Activated CD4-positive, alpha-beta T cell treated with anti-CD3 and anti-CD28 coated beads, Interleukin-2, amount 50 U/mL, for 16 hours (primary cell): ENCODE results near the gene CD48.
A peak's percentile ranks its signal among the peaks of the same experiment; 100 is the strongest.

Source experiments
- DNase-seq: peaks from one replicate; pipeline ENCODE4 v3.0.0-alpha.2; 2020

The CD48 gene

DNA sequence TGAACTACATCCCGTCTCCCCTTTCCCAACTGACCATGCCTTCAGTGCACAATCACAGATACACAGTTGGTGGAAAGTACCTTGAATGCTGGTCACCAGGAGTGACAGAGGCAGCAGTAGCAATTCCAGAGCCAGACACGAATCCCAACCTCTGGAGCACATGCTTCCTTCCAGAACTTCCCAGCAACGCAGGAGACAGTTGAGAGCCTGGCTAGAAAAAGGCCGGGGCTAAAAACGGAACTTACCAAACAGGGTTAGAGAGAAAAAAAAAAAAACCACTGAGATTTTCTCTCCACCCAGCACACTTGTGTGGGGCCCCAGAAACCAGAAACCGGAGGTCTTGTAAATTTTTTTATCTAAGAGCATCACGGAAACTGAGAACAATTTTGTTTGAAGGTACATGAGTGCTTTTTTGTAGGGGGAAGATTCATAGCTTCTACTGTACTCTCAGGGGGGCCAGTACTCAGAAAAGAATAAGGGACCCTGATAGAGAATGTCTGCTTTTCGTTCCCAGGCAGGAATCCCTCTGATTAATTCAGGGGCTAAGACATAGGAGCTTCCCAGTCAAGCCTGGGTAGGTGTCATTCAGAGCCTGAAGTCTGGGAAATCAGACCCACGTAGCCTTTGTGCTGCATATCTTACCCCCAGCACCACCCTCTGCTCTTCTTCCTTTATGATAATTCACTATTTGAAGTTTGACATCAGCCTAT lies at the start of gene CD48:
TSS of gene CD48 (minus strand) at position 221 of the 710 bp plus-strand sequence. CDS start at position 162, 59 bp downstream.
- peak; percentile 80 for DNase-seq

DNA sequence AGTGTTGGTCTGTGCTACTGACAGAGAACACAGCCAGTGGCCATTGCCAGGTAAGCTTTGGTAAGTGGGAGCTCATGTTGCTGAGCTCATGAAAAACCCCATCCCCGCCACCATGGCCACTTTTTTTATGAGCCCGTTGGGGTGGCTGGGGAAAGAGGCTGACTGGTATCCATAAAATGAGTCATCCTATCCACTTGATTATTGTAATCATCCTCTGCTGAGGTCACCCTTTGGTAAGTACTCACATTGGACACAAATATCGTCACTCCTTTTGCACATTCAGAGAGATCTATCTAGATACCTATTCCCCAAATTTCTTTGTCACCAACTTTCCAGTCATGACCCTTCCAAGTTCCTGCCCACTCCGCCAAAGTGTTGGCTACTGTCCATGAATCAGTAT lies 49.4 kb upstream of the CD48 start:
- no peak for DNase-seq

DNA sequence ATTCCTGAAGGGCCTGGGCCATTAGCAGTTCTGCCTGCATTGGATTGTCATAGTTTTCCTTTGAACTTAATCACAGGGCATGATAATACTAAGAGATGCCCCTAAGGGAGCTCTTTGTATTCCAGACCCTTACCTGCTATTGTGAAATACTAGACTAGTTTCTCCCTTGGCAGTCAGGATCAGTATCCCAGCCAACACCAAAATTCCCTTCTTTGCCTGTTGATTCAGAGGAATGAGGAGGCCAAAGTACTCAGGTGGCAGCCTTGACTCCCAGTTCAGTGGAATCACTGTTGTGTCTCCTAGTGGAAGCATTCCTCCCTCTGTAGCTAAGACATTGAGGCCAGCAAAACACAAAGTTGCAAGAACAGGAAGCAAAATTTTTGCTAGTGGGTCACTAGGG lies 48.1 kb upstream of the CD48 start:
- no peak for DNase-seq

DNA sequence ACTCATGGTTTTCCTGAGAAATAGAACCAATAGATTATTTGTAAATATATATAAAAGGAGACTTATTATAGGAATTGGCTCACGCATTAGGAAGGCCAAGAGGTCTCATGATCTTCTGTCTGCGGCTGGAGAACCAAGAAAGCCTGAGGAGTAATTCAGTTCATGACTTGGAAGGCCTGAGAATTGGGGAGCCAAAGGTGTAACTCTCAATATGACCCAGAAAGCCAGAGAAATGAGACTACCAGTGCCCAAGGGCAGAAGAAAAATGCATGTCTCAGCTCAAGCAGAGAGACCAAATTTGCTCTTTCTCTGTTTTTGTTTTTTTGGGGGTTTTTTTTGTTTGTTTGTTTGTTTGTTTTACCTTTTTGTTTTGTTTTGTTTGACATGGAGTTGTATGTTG lies 46.9 kb upstream of the CD48 start:
- peak; percentile 63 for DNase-seq

GRCh38 chr1:160756849-160757201 lies 45.2 kb upstream of the CD48 start:
- DNase-seq = peak; percentile 63

- DNase-seq = peak; percentile 74
These were observed 44.6 kb upstream of the CD48 start for GRCh38 chr1:160755911-160756848.

DNA sequence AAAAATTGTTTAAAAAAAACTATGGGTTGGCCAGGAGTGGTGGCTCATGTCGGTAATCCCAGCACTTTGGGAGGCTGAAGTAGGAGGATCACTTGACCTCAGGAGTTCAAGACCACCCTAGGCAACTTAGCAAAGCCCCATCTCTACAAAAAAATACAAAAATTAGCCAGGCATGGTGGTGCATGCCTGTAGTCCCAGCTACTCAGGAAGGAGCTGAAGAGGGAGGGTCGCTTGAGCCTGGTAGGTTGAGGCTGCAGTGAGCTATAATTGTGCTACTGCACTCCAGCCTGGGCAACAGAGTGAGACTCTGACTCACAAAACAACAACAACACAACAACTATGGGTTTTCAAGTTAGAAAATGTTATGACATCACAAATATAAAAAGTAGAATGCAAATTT lies 43.8 kb upstream of the CD48 start:
- peak; percentile 20 for DNase-seq

GRCh38 chr1:160753594-160753993 lies 42.0 kb upstream of the CD48 start:
- DNase-seq = no peak

GRCh38 chr1:160752924-160753323 lies 41.3 kb upstream of the CD48 start:
- DNase-seq = no peak

DNA sequence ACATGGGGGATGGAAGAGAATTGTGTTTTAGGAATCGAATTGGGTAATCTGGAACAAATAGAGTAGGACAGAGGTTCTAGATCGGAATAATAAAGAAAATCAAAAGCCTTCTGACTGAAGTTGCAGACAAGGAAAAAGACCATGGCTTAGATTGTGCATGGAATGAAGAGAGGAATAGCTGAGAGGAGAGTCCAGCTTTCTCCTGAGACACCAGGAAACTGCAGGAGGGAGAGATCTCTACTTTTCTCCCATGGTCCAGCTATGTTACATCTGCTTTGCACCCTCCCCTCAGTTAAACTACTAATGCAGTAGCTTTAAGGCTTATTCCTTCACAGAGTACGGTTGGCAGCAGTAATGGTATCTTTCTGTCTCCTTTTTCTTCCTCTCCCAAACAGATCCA lies 40.8 kb upstream of the CD48 start:
- no peak for DNase-seq

DNA sequence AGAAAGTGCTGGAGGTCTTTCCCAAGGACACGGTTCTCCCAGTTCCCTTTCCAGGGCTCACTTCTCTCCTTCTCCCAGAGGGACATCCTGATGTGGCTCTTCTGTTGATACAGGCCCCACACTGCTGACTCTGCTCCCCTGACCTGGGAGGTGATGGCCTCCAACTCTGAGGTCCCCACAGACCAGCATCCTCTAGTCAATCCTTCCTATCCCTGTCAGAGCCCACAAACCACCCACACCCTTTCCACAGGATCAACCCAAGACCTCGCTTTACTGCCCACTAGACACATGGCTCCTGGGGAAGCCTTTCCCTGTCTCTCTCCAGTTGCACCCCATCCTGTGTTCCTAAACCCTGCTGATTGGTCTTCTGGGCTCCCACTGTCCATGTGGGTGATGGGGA lies 39.0 kb upstream of the CD48 start:
- DNase-seq = no peak

DNA sequence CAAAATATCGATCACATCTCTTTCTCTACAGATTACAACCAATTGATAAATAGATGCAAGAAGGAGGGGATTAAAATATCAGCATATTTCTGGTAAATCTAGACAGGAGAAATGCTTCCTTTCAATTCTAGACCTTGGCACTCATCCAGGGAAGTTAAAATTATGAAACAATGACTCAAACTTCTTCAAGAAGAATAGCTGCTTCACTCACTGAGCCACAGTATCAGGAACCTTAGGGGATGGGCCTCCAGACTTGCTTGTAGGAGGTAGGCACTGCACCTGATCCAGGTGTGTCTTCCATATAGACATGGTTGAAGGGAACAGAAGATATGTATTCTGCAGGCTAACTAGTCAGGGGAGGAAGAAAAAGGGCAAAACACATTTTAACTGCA lies 37.3 kb upstream of the CD48 start:
- DNase-seq = no peak

GRCh38 chr1:160748181-160748877 lies 36.7 kb upstream of the CD48 start:
- no peak for DNase-seq

GRCh38 chr1:160747717-160748116 lies 36.1 kb upstream of the CD48 start:
- no peak for DNase-seq

DNA sequence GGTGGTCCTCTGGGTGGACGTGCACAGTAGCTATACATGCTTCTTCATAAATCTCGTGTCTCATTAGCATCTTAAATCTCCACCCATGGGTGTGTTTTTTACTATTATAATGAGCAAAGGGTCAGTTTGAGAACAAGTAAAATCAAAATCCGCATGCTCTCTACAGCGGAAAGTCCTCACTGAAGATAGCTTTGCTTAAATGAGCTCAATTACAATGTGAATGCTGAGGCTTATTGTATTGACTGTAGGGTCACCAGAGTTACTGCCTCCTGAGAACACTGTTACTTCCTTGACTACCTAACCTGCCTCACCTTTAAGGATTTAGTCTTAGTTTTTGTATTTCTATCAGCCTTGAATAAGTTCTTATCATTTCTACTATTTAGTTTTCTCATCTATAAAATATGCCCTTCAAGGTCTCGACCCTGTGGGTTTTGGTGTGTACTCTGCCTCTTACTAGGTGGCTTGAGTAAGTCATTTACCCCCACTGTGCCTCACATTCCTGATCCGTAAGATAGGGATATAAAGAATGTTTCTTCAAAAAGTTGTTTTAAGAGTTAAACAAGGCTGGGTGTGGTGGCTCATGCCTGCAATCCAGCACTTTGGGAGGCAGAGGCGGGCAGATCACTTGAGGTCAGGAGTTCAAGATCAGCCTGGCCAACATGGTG lies 35.3 kb upstream of the CD48 start:
- no peak for DNase-seq

DNA sequence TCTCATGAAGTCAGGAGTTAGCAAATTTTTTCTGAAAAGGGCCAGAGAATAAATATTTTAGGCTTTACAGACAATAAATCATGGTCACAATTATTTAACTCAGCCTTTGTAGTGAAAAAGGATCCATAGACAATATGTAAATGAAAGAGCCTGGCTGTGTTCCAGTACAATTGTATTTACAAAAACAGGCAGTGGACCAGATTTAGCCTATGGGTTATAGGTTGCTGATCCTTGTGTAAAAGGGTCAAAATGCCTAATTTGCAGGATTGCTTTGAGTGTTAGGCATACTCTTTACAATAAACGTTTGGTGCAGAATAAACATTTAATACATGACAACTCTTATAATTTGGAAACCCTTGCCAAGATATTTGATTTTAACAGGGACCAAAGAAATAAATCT lies 33.9 kb upstream of the CD48 start:
- no peak for DNase-seq

GRCh38 chr1:160744852-160745520 lies 33.4 kb upstream of the CD48 start:
- DNase-seq = no peak

- DNase-seq = peak; percentile 70
These were observed 32.7 kb upstream of the CD48 start for GRCh38 chr1:160744199-160744851.

DNA sequence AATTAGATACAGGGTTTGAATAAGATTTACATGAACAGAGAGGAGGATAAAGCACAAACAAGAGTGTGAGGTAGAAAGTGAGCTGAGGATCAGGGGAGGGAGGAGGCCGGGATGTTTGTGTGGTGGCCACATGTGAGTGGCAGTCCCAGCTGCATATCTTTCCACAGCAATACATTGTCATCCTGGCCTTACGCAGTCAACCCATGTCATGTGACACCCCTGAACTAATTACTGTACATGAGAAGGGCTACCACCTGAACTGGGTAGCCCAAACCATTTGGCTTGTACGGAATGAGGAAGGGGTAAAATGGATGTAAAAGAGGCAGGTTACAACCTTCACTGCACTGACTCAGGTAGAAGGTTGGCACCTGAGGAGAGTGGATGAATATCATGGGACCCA lies 31.6 kb upstream of the CD48 start:
- DNase-seq = peak; percentile 46

DNA sequence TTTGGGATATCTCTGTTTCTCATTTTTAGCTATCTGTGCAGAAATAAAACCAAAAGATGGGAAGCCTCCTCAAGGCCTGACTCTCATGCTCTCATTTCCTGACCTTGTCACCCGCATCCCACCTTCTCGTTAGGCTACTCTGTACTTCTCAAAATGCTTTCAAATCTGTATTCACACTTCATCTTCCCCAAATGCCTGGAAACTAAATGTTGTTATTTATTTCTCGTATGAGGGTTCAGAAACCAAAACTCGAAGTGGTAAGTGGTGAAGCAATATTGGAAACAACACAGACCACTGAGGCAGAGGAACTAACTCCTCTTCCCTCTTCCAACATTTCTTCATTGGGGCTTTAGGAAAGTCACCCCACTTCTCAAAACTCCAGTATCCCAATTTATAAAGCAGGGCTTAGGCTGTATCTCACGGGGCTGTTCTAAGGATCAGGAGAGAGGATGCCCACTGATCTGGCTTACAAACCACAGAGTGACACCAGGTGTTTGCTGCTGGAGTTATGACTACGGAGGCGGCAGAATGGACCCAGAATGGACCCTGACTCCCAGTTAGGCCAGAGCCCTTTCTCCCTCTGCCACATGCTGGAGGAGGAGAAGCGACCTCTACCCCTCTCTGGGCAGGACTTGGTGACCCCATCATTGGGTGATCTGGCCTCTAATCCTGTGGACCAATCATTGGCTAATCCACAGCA lies 31.0 kb upstream of the CD48 start:
- peak; percentile 44 for DNase-seq
